BLaER1 treated with 17β-estradiol and CSF1 and Interleukin-3, amounts not matched to agents 10 nM and 100 nM (cell line): ENCODE data around the gene DNAJC22.

ENCODE experiments used
- H3K27ac ChIP-seq, 11 experiments: shearing (Covaris generic); formaldehyde crosslinking; 2 replicates each; pipeline ENCODE4 v1.8.1; 2022
- H3K27me3 ChIP-seq, 11 experiments: shearing (Covaris generic); formaldehyde crosslinking; 2 replicates each; pipeline ENCODE4 v1.8.1; 2022
- H3K36me3 ChIP-seq, 11 experiments: shearing (Covaris generic); formaldehyde crosslinking; 2 replicates each; pipeline ENCODE4 v1.8.1; 2022
- H3K4me1 ChIP-seq, 10 experiments: shearing (Covaris generic); formaldehyde crosslinking; 2 replicates each; pipeline ENCODE4 v1.8.1; 2022
- H3K4me2 ChIP-seq, 11 experiments: shearing (Covaris generic); formaldehyde crosslinking; 2 replicates each; pipeline ENCODE4 v1.8.1; 2022
- H3K4me3 ChIP-seq, 10 experiments: shearing (Covaris generic); formaldehyde crosslinking; 2 replicates each; pipeline ENCODE4 v1.8.1; 2022
- H3K9ac ChIP-seq, 11 experiments: shearing (Covaris generic); formaldehyde crosslinking; 2 replicates each; pipeline ENCODE4 v1.8.1; 2022
- H3K9me3 ChIP-seq, 11 experiments: shearing (Covaris generic); formaldehyde crosslinking; replicated peaks in 1 of 11; 2 replicates each; pipeline ENCODE4 v1.8.1; 2022
- H4K20me1 ChIP-seq, 11 experiments: shearing (Covaris generic); formaldehyde crosslinking; 2 replicates each; pipeline ENCODE4 v1.8.1; 2022
- Cebpa-rat ChIP-seq, 11 experiments: shearing (Covaris generic); IDR thresholded peaks; 2 replicates each; pipeline ENCODE4 v1.8.1; 2022

The DNAJC22 gene

DNA sequence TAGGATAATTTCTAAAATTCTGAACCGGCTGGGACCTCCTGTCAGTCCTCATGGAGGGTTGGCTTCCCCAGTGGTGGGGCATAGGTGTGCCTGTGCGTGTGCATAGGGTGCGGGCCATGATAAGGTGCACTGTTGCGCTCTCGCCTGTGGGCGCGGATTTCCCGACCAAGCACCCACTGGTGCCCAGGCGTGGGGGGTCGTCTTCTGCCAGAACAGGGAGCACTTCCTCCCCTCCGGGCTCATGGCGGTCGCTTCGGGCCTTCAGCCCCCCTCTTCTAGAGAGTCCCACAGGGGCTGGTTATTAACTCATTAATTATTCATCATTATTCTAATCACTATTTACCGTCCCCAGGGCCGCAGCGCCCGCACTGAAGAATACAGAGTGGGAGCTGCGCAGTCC, 12.5 kb upstream of the DNAJC22 start:
- Histone ChIP-seq H3K9ac (no peak overlapping the region), H3K4me2 (no peak overlapping the region), H3K27ac (no peak overlapping the region), H3K4me1 (peaks cover 4 to 20% (median 11%) of the 10 kb centered on the region in 10 experiments; a peak in 14 of 20 replicates), H4K20me1 (peaks cover 0 to 79% (median 55%) of the 10 kb centered on the region in 11 experiments; a peak in 16 of 22 replicates), H3K27me3 (peaks cover 87 to 98% (median 94%) of the 10 kb centered on the region in 11 experiments), H3K9me3 (no peaks in the 10 kb centered on the region), H3K4me3 (no peak overlapping the region), H3K36me3 (peaks cover 0 to 30% (median 23%) of the 10 kb centered on the region in 11 experiments; a peak in 19 of 22 replicates)
- no peak for TF ChIP-seq Cebpa-rat (IDR thresholded peaks at IDR 0.05)

DNA sequence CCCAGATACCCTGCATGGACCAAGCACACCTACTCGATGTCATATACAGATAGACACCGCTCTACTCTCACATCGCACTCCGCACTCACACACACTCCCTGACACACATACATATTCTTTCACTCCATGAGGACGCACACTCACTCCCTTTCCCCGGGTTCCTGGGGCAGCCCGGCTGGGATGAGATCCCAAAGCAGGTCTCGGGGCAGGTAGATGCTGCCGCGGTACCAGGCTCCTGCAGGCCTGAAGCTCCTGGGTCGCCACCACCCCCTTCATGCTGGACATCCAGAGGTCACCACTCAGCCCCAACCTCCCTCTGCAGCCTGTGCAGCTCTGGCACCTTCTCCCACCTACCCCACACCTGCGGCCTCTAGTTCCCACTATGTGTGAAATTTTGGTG, 12.0 kb upstream of the DNAJC22 start:
- Histone ChIP-seq H3K4me3 (no peak overlapping the region), H3K27me3 (peaks cover 91 to 100% (median 98%) of the 10 kb centered on the region in 11 experiments), H3K4me2 (no peak overlapping the region), H3K9ac (no peak overlapping the region), H4K20me1 (peaks cover 0 to 79% (median 50%) of the 10 kb centered on the region in 11 experiments; a peak in 16 of 22 replicates), H3K27ac (no peak overlapping the region), H3K4me1 (peaks cover 4 to 20% (median 11%) of the 10 kb centered on the region in 10 experiments; a peak in 14 of 20 replicates), H3K9me3 (no peaks in the 10 kb centered on the region), H3K36me3 (peaks cover 0 to 25% (median 19%) of the 10 kb centered on the region in 11 experiments; a peak in 19 of 22 replicates)
- TF ChIP-seq Cebpa-rat (IDR thresholded peaks at IDR 0.05): no peak

DNA sequence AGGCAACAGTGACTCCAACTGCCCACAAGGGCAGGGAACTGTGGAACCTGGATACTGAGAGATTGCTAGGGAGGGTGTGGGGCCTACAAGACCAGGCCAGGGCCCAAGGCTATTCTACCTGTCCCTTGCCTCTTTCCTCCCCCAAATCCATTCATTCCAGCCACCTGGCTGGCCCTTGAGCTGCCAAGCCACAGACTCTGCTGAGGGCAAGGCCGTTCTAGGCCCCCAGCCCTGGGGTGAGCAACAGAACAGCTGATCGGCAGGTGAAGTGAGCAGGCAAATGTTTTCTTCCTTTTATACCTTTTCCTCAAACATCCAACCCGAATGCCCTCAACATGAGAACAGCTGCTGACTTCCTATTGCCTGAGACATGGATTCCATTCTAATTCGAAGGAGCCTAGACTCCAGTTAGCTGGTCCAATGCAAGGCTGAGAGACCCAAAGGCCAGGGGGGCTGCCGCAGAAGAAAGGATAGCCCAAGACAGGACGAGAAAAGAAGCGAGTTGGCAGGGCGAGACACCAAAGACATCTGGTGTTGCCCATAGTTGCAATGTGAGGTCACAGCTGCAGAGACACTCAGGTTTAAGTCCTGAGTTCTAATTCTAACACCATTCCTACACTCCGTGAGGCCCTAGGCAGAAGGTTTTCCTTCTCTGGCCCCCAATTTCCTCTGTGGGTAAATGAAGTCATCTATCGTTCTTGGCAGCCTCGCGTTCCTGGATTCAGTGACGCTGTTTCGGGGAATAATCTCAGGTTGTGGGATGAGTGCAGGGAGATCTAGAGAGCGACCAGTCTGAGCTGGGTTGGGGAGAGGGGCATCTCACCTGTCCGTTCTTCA, 11.4 kb upstream of the DNAJC22 start:
- H3K27ac ChIP-seq: no peak overlapping the region
- no peak overlapping the region for H3K4me2 ChIP-seq
- peaks cover 4 to 20% (median 11%) of the 10 kb centered on the region in 10 experiments; a peak in 14 of 20 replicates for H3K4me1 ChIP-seq
- H3K9me3 ChIP-seq: no peaks in the 10 kb centered on the region
- H3K27me3 ChIP-seq: peaks cover 98 to 100% (median 100%) of the 10 kb centered on the region in 11 experiments
- peaks cover 0 to 79% (median 44%) of the 10 kb centered on the region in 11 experiments; a peak in 17 of 22 replicates for H4K20me1 ChIP-seq
- peaks cover 0 to 19% (median 12%) of the 10 kb centered on the region in 11 experiments; a peak in 19 of 22 replicates for H3K36me3 ChIP-seq
- H3K9ac ChIP-seq: no peak overlapping the region
- no peak overlapping the region for H3K4me3 ChIP-seq
- TF ChIP-seq Cebpa-rat (IDR thresholded peaks at IDR 0.05): no peak

DNA sequence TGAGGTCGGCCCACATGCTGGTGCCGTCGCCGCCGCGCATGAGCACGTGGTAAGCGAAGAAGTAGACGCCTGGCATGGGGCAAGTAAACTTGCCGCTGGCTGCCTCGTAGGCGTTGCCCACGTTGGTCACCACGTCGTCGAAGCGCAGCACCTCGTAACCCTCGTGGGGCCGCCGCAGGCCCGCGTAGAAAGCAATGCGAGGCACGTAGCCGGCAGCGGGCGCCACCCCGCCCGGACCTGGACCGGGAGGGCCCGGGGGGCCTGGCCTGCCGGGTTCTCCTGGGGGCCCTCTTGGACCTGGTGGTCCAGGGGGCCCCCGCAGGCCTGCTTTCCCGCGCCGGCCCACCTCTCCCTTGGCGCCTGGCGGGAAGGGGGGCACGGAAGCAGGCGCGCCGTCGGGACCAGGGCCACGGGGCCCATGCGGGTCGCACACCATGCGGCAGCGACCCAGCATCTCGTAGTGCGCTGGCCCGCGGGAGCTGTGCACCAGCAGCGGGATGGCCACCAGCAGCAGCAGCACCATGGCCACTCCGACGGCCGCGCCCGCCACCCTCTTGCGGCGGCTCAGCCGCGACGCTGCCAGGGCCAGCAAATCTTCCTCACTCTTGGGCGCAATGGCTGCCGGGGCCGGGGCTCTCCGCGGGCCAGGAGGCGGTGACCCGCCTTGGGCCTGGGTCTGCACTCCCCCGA, 10.6 kb upstream of the DNAJC22 start:
- Histone ChIP-seq H3K27ac (no peak overlapping the region), H3K36me3 (peaks cover 0 to 11% (median 5%) of the 10 kb centered on the region in 11 experiments; a peak in 13 of 22 replicates), H3K27me3 (peaks cover 100% of the 10 kb centered on the region in 11 experiments), H3K4me3 (peak overlapping the region in 8 of 10 experiments; percentile 9 to 66 (median 48); a peak in 9 of 20 replicates), H4K20me1 (peaks cover 0 to 79% (median 40%) of the 10 kb centered on the region in 11 experiments; a peak in 17 of 22 replicates), H3K9me3 (no peaks in the 10 kb centered on the region), H3K9ac (no peak overlapping the region; a peak in 1 of 22 replicates), H3K4me2 (peak overlapping the region in 9 of 11 experiments; percentile 76 to 97 (median 83); a peak in 10 of 22 replicates), H3K4me1 (peaks cover 4 to 20% (median 11%) of the 10 kb centered on the region in 10 experiments; a peak in 14 of 20 replicates)
- TF ChIP-seq Cebpa-rat (IDR thresholded peaks at IDR 0.05): no peak

DNA sequence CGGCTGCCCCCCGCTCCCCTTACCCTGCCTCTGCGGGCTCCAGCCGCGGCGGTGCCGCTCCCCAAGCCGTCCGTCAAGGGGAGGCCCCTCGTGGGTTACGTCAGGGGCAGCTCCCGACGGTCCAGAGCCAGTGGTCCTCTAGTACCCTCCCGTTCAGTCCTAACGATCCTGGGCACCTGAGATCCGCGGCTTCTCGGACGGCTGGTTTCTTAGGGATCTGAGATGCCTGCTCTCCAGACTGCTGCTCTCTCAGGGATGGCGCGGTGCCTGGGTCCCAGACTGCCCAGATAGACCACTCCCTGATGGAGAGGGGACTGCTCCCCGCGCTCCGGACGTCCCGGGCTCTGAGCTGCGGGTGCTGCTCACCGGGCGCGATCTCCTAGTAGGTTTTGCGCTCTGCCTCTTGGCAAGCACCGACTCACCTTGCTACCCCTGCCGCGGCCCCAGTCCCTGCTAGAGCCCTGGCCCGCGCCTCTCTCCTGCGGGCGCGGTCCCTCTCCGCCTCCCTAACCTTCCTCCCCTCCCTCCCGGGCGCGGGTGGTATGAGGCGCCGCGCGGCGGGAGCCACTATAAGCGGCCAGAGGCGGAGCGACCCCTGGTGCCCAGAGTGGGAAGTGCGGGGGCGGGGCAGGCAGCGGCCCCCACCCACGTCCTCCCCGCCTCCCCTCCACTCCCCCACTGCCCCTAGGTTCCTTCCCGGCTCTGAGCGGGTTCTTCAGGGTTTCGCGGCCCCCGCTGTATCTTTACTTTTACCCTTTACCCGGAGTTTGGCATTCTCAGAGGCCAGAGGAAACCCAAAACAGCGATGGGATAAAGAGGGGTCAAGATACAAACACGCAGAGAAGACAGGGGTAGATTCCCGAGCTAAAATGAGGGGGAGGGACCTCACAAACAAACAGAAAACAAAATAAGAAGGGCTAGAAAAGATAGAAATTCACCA, 9.8 kb upstream of the DNAJC22 start, which contains the start of gene C1QL4:
TSS of gene C1QL4 (minus strand) at position 544 of the 940 bp plus-strand sequence. CDS start 711 bp downstream, outside the sequence.
- H3K4me1 ChIP-seq: peaks cover 4 to 21% (median 12%) of the 10 kb centered on the region in 10 experiments; a peak in 14 of 20 replicates
- no peak within 1 kb of the TSS for H3K27ac ChIP-seq
- peak within 1 kb of the TSS in 2 of 11 experiments; percentile 13 to 46; a peak in 2 of 22 replicates for H3K9ac ChIP-seq
- peaks cover 0 to 3% (median 0%) of the 10 kb centered on the region in 11 experiments; a peak in 1 of 22 replicates for H3K36me3 ChIP-seq
- TF ChIP-seq Cebpa-rat (IDR thresholded peaks at IDR 0.05): no peak
- peaks cover 0 to 79% (median 40%) of the 10 kb centered on the region in 11 experiments; a peak in 17 of 22 replicates for H4K20me1 ChIP-seq
- peaks cover 100% of the 10 kb centered on the region in 11 experiments for H3K27me3 ChIP-seq
- no peaks in the 10 kb centered on the region for H3K9me3 ChIP-seq
- H3K4me2 ChIP-seq: peak within 1 kb of the TSS; percentile 72 to 97 (median 82)
- H3K4me3 ChIP-seq: peak within 1 kb of the TSS; percentile 9 to 66 (median 45); a peak in 15 of 20 replicates

DNA sequence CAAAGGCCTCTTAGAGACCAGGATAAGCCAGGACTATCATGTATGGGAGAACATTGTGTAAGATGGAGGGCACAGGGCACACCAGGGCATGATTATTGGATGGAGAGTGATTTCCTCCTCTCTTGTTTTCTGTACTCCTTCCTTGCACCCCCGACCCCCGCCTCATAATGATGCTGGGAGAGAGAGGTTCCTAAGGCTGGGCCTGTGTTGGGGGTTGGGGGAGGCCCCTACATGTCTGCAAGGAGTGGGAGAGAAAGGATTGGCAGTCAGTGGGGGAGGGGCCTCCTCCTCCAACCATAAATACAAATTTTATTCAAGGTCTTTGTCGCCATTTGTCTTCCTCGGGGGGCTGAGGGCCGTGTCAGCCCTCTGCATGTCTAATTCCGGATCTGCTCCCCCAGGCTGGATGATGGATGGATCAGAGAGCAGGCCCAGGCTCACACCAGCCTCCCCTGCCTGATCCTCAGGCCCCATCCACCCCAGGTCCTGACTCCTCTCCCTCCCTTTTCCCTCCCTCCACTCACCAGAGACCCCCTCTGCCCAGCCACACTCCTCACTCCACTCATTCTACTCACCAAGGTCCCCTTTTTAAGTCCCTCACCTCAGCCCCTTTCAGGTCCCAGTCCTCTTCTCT, 7.7 kb upstream of the DNAJC22 start:
- H3K36me3 ChIP-seq: no peaks in the 10 kb centered on the region
- no peak overlapping the region for H3K27ac ChIP-seq
- no peak overlapping the region for H3K9ac ChIP-seq
- no peak for TF ChIP-seq Cebpa-rat (IDR thresholded peaks at IDR 0.05)
- no peaks in the 10 kb centered on the region for H3K9me3 ChIP-seq
- H3K4me2 ChIP-seq: no peak overlapping the region
- peaks cover 100% of the 10 kb centered on the region in 11 experiments for H3K27me3 ChIP-seq
- peaks cover 0 to 85% (median 52%) of the 10 kb centered on the region in 11 experiments; a peak in 19 of 22 replicates for H4K20me1 ChIP-seq
- peaks cover 24 to 37% (median 30%) of the 10 kb centered on the region in 10 experiments for H3K4me1 ChIP-seq
- H3K4me3 ChIP-seq: no peak overlapping the region

DNA sequence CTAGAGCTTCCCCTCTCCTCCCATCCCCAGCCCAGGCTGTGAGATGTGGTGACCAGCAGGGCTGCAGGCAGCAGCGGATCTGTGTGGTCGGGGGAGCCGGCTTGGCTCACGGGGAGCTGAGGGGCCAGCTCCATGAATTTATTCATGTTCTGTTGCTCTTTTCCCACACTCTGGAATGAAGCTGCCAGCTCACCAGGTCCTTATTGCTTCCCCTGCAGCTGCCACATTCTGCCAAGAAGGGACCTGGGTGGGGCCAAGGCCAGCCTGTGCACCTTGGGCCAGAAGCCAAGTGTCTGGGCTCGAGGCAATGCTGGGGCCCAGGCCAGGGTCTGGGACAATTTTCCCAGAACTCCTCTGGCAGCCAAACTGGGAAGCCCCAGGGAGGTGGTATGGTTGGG, 7.2 kb upstream of the DNAJC22 start:
- H3K9me3 ChIP-seq: no peaks in the 10 kb centered on the region
- no peak overlapping the region for H3K4me2 ChIP-seq
- H3K36me3 ChIP-seq: no peaks in the 10 kb centered on the region
- no peak for TF ChIP-seq Cebpa-rat (IDR thresholded peaks at IDR 0.05)
- no peak overlapping the region for H3K9ac ChIP-seq
- peaks cover 25 to 39% (median 35%) of the 10 kb centered on the region in 10 experiments for H3K4me1 ChIP-seq
- no peak overlapping the region for H3K4me3 ChIP-seq
- H3K27ac ChIP-seq: no peak overlapping the region
- peaks cover 100% of the 10 kb centered on the region in 11 experiments for H3K27me3 ChIP-seq
- H4K20me1 ChIP-seq: peaks cover 0 to 85% (median 57%) of the 10 kb centered on the region in 11 experiments; a peak in 19 of 22 replicates
